GM18868 (cell line): ENCODE measurements around the gene TMEM138.
A peak's percentile ranks its signal among the peaks of the same experiment; 100 is the strongest.

Source experiments
- ATAC-seq: cut with Tn5 transposase; IDR thresholded peaks from one replicate; pipeline ENCODE4 v1.9.1; 2021; ENCODE audit warnings: mild to moderate bottlenecking, moderate library complexity; ENCODE audit not compliant: unreplicated experiment

Gene TMEM138

DNA sequence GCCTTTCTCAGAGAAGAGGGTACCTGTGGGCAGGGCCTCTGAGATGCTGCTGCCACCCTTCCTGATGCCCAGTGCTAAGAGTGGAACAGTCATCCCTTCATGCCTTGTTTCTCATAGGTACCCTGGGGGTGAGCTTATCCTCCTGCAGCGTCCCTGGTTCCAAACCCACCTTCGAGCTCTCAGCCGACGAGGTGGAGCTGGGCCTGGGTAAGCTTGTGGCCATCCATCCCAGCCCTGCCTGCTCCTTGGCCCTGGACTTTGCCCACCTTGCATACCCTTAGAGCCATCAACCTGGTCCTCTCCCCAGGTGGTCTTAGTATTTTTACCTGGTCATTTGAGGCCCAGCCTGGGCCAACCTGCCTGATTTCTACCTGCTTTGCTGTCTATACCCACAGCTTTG lies 20.5 kb upstream of the TMEM138 start:
- ATAC-seq = no peak

- no peak for ATAC-seq
Observed at GRCh38 chr11:61342207-61342803, 19.9 kb upstream of the TMEM138 start.

- ATAC-seq = no peak
Observed at GRCh38 chr11:61343792-61344745, 18.1 kb upstream of the TMEM138 start.

DNA sequence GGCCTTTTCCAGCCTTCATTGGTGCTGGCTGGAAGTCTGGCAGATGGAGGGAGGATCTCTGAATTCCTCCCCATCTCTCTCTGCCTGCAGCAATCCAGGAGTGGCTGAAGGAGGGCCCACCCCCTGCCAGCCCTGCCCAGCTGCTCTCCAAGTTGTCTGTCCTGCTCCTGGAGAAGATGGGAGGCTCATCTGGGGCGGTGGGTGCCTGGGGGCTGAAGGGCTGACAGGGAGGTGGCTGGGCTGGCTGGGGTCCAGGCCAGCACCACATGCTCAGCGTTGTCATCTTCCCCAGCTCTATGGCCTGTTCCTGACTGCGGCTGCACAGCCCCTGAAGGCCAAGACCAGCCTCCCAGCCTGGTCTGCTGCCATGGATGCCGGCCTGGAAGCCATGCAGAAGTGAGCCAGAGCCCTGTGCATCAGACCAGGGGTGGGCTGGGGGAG lies 17.0 kb upstream of the TMEM138 start:
- ATAC-seq = no peak

DNA sequence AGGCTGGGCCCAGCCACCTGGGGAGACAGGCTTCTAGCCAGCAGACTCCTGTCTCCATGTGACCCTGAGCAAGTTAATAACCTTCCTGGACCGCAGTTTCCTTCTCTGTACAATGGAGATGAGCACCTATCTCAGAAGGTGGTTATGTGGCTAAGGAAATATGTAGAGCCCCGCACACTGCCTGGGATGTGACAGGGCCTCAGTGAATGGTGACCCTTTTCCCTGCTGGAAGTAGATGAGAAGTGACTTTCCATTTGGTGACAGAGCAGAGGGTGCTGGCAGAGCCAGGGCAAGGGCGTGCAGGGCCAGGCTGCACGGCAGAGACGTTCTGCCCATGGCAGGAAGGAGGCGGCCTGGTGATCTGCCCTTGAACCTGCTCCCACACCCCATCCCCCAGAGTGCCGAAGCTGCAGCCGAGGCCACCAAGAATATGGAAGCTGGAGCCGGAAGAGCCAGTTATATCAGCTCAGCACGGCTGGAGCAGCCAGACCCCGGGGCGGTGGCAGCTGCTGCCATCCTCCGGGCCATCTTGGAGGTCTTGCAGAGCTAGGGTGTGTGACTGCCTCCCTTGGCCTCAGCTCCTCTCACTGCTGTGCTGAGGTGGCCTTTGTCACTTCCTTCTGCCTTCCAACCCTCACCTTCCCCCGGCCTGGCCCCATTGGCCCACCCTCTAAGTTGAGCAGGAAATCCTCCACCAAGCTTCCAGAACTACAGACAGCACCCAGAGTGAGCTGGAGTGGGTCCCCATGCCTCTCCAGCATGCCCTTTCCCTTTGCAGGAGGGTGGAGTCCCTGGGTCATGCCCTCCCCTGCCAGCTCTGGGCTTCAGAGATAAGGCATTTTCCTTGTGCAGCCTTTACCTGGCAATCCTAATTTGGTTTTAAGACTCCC lies 16.0 kb upstream of the TMEM138 start:
- no peak for ATAC-seq

DNA sequence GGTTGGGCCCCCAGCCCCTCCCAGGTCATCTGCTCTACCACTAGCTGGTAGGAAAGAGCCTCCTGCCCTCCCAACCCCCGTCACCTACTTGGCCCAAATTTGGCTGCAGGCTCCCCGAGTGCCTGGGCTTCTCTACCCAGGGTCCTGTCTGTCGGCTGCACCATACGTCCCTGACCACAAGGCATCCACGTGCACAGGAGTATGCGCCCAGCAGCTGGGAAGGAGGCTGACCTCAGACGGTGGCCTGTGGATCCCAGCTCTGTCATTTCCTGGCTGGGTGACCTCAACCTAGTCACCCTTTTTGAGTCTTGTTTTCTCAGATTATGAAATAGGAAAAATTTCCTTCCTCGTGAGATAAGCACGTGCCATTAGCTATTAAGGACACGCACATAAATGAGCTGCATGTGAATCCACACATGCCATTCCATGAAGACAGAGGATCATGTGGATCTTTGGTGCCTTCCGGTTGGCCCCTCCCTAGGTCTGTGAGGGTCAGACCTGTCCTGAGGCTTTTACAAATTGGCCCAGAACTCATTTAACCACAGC lies 14.2 kb upstream of the TMEM138 start:
- no peak for ATAC-seq

- no peak for ATAC-seq
Observed at GRCh38 chr11:61349189-61349751, 12.9 kb upstream of the TMEM138 start.

DNA sequence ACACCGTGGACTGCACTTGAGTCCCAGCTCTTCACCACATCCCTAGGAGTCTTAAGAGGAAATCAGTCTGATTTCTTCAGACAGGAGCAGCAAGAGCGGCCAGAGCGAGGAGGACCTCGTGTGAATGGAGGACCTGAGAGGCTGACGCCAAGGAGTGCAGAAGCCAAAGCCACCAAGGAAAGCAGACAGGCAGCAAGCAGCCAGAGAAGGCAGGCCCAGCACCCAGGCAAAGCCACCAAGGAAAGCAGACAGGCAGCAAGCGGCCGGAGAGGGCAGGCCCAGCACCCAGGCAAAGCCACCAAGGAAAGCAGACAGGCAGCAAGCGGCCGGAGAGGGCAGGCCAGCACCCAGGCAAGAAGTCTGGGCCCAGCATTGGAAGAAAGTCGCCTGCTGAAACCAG lies 12.3 kb upstream of the TMEM138 start:
- no peak for ATAC-seq

- ATAC-seq = no peak
Observed at GRCh38 chr11:61350336-61350735, 11.8 kb upstream of the TMEM138 start.

- no peak for ATAC-seq
Observed at GRCh38 chr11:61350803-61351202, 11.4 kb upstream of the TMEM138 start.

GRCh38 chr11:61352038-61352437 lies 10.1 kb upstream of the TMEM138 start:
- no peak for ATAC-seq

GRCh38 chr11:61353131-61354067 lies 8.8 kb upstream of the TMEM138 start:
- no peak for ATAC-seq

GRCh38 chr11:61354208-61354607 lies 8.0 kb upstream of the TMEM138 start:
- no peak for ATAC-seq

- ATAC-seq = no peak
Observed at GRCh38 chr11:61356706-61357105, 5.5 kb upstream of the TMEM138 start.

GRCh38 chr11:61357233-61357893 lies 4.8 kb upstream of the TMEM138 start:
- ATAC-seq = peak; percentile 60

GRCh38 chr11:61357894-61358239 lies 4.3 kb upstream of the TMEM138 start:
- ATAC-seq = no peak

- ATAC-seq = no peak
Observed at GRCh38 chr11:61358566-61358965, 3.6 kb upstream of the TMEM138 start.

- ATAC-seq = no peak
Observed at GRCh38 chr11:61359516-61359915, 2.7 kb upstream of the TMEM138 start.

- ATAC-seq = no peak
Observed at GRCh38 chr11:61361237-61361740, 885 bp upstream of the TMEM138 start.
